GM23248 (cell line): Measurements from ENCODE around the gene EFCAB6.

ENCODE experiments used
- EZH2 ChIP-seq: fragments of 200-600 bp; sonication (generic); IDR thresholded peaks from 2 replicates; pipeline ENCODE4 v1.6.1; 2018; ENCODE audit warnings: antibody characterized with exemption, mild to moderate bottlenecking; ENCODE audit not compliant: insufficient read depth, poor library complexity, severe bottlenecking
- EZH2phosphoT487 ChIP-seq: fragments of 200-600 bp; sonication (generic); IDR thresholded peaks from 2 replicates; pipeline ENCODE4 v1.6.1; 2018; ENCODE audit warnings: antibody characterized with exemption, moderate library complexity, mild to moderate bottlenecking, low read depth; ENCODE audit not compliant: insufficient read depth

GRCh38 chr22:43706571-43707328 is 105.4 kb downstream of the EFCAB6 start:
- TF ChIP-seq EZH2 = no peak
- TF ChIP-seq EZH2phosphoT487 = no peak
